Measurements from ENCODE around the gene ENAH.

Gene ENAH

DNA sequence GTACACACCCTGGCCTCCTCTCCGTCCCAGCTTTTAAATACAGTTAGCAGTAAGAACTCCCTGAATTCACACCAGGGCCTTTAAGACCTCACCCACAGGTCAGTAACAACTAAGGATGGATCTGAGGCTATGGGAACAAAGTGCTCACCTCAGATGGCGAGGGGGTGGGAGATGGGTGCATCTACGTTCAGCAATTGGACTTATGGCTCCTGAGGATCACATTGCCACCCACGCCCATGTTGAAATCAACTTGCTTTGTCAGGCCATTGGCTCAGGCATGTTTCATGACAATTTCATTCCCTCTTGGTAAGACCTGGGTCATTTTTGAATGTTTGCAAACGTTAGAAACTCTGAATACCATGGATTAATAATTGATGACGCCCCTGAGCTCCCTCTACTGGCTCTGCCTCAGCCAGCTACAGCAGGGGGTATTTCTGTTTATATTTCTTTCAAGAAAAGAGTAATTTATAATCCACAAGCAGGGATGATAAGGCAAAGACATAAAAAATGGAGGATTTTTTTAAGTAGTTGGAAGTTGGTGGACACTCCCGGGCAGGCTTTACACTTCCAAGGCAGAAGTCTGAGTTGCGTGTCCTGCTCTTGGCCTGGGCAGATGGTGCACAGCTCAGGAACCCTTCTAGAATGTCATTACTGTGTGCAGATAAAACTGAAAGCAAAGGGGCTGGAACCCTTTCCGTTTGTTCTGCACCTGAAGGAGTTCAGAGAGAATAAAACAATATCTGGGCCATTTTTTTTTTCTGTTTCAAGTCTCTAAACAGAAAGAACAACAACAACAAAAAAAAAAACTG lies 211.4 kb downstream of the ENAH start:
- no peak for DNase-seq (ENCODE audit: low read depth in 1 of 2, low spot score in 1 of 2)
- H3K4me3 ChIP-seq (replicated peaks; ENCODE audit: insufficient read depth, low read length): no peak overlapping the region
- H3K27me3 ChIP-seq (ENCODE audit: insufficient read depth, poor library complexity, severe bottlenecking): no peaks in the 10 kb centered on the region
- TF ChIP-seq GABPA (IDR thresholded peaks at IDR 0.05; ENCODE audit: low read depth) (no peak), POLR2AphosphoS5 (IDR thresholded peaks at IDR 0.05; ENCODE audit: low read depth) (no peak), SPI1 (IDR thresholded peaks at IDR 0.05; ENCODE audit: borderline replicate concordance, low read depth) (no peak)
- TF ChIP-seq, protein P1, sequence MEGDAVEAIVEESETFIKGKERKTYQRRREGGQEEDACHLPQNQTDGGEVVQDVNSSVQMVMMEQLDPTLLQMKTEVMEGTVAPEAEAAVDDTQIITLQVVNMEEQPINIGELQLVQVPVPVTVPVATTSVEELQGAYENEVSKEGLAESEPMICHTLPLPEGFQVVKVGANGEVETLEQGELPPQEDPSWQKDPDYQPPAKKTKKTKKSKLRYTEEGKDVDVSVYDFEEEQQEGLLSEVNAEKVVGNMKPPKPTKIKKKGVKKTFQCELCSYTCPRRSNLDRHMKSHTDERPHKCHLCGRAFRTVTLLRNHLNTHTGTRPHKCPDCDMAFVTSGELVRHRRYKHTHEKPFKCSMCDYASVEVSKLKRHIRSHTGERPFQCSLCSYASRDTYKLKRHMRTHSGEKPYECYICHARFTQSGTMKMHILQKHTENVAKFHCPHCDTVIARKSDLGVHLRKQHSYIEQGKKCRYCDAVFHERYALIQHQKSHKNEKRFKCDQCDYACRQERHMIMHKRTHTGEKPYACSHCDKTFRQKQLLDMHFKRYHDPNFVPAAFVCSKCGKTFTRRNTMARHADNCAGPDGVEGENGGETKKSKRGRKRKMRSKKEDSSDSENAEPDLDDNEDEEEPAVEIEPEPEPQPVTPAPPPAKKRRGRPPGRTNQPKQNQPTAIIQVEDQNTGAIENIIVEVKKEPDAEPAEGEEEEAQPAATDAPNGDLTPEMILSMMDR (IDR thresholded peaks at IDR 0.05; ENCODE audit: insufficient read depth, low read length): no peak
- TF ChIP-seq, protein P2, sequence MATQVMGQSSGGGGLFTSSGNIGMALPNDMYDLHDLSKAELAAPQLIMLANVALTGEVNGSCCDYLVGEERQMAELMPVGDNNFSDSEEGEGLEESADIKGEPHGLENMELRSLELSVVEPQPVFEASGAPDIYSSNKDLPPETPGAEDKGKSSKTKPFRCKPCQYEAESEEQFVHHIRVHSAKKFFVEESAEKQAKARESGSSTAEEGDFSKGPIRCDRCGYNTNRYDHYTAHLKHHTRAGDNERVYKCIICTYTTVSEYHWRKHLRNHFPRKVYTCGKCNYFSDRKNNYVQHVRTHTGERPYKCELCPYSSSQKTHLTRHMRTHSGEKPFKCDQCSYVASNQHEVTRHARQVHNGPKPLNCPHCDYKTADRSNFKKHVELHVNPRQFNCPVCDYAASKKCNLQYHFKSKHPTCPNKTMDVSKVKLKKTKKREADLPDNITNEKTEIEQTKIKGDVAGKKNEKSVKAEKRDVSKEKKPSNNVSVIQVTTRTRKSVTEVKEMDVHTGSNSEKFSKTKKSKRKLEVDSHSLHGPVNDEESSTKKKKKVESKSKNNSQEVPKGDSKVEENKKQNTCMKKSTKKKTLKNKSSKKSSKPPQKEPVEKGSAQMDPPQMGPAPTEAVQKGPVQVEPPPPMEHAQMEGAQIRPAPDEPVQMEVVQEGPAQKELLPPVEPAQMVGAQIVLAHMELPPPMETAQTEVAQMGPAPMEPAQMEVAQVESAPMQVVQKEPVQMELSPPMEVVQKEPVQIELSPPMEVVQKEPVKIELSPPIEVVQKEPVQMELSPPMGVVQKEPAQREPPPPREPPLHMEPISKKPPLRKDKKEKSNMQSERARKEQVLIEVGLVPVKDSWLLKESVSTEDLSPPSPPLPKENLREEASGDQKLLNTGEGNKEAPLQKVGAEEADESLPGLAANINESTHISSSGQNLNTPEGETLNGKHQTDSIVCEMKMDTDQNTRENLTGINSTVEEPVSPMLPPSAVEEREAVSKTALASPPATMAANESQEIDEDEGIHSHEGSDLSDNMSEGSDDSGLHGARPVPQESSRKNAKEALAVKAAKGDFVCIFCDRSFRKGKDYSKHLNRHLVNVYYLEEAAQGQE (IDR thresholded peaks at IDR 0.05; ENCODE audit: insufficient replicate concordance, low read depth): no peak
- H3K27ac ChIP-seq (replicated peaks): no peak overlapping the region

DNA sequence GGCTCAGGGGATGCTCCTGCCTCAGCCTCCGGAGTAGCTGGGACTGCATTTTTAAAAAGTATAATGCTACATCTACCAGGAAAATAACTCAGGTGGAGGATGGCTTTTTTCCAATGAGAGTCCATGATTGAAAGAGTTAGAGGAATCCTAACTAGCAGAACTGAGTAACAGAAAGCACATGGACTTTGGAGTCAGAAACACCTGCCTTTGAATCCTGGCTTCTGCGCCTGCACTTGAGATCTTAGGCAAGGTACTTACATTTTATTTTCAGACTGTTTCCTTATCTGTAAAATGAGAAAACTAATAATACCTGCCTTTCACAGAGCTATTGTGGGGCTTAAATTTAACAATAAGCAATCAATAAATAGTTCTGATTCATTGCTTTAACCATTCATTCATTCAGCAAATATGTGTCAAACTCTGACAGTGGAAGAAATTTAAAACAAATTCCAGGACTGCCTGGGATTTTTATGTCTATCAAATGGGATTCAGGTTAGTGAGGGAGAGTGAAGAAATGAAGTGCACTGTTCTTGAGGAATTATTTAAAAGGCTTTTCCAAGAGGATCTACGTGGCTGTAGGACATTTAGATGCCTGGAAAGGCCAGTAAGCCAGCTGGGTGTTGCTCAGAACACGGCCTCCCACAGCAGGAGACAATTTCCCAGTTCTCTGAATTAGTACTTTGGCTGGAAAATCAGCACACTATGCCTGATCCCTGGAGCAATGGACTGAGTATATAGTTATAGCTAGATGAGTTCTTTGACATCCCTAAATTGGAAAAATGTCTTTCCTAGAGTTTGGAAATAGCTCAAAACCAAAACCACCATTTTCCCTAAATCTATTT lies 212.3 kb downstream of the ENAH start:
- no peak overlapping the region for H3K4me3 ChIP-seq (replicated peaks; ENCODE audit: insufficient read depth, low read length)
- no peak overlapping the region for H3K27ac ChIP-seq (replicated peaks)
- TF ChIP-seq, protein P2 (IDR thresholded peaks at IDR 0.05; ENCODE audit: insufficient replicate concordance, low read depth): no peak
- TF ChIP-seq, protein P1 (IDR thresholded peaks at IDR 0.05; ENCODE audit: insufficient read depth, low read length): no peak
- TF ChIP-seq SPI1 (IDR thresholded peaks at IDR 0.05; ENCODE audit: borderline replicate concordance, low read depth) (no peak), POLR2AphosphoS5 (IDR thresholded peaks at IDR 0.05; ENCODE audit: low read depth) (no peak)
- DNase-seq (ENCODE audit: low read depth in 1 of 2, low spot score in 1 of 2): no peak
- H3K27me3 ChIP-seq (ENCODE audit: insufficient read depth, poor library complexity, severe bottlenecking): no peaks in the 10 kb centered on the region

DNA sequence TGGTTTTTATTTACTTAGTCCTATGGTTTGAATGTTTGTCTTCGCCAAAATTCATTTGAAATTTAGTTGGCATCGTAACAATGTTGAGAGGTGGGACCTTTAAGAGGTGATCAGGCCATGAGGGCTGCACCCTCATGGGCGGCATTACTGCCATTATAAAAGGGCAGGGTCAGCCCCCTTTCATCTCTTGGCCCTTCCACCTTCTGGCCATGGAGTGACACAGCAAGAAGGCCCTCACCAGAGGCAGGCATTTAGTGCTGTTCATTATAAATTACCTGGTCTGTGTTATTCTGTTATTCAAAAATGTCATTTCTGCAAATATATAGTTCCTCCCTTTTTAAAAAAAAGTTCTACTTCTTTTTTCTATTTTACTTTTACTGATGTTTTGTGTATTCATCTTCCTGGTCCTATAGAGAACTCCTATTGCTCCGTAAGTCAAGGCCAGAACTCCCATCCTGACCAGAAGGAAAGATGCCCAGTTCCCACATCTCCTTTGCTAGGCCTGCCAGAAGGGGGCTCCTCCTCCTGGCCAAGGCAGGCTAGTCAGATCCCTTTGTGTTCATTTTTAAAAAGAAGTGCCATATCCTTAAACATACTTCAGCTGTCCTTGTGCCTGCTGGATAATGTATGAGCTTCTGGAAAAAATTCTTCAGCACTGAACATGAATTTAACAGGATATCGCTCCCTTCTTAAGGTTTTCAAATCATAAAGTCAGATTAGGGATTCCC lies 215.0 kb downstream of the ENAH start:
- no peaks in the 10 kb centered on the region for H3K27me3 ChIP-seq (ENCODE audit: insufficient read depth, poor library complexity, severe bottlenecking)
- TF ChIP-seq POLR2AphosphoS5 (IDR thresholded peaks at IDR 0.05; ENCODE audit: low read depth): no peak
- TF ChIP-seq, protein P2 (IDR thresholded peaks at IDR 0.05; ENCODE audit: insufficient replicate concordance, low read depth): no peak
- no peak for TF ChIP-seq GABPA (IDR thresholded peaks at IDR 0.05; ENCODE audit: low read depth)
- TF ChIP-seq SPI1 (IDR thresholded peaks at IDR 0.05; ENCODE audit: borderline replicate concordance, low read depth): no peak
- TF ChIP-seq, protein P1 (IDR thresholded peaks at IDR 0.05; ENCODE audit: insufficient read depth, low read length): no peak
- H3K4me3 ChIP-seq (replicated peaks; ENCODE audit: insufficient read depth, low read length): no peak overlapping the region
- H3K27ac ChIP-seq (replicated peaks): no peak overlapping the region
- DNase-seq (ENCODE audit: low read depth in 1 of 2, low spot score in 1 of 2): no peak

Measured in HL-60 (cell line).